Measurements from ENCODE around the gene LRP4. TPM values are rescaled to one million over a fixed set of nuclear protein-coding genes. Genes with fewer than 3 reads are reported as not detected.

Gene LRP4
- total and polyA plus RNA-seq, 2 of the 13 experiments (the other 11 are each of a cell fraction or from before 2014, with no cell fraction given) = 4.7 to 13.3 TPM

- TF ChIP-seq MTF2 (CRISPR knock-in tag; IDR thresholded peaks at IDR 0.05; ENCODE audit: borderline replicate concordance) = no peak
- TF ChIP-seq PRMT3 (CRISPR knock-in tag; IDR thresholded peaks at IDR 0.05; ENCODE audit: borderline replicate concordance, low read depth) = no peak
- 0 out of 2 replicates have a peak, but pooled peaks have one; percentile 62 for TF ChIP-seq ZNF816 (CRISPR knock-in tag; IDR thresholded peaks at IDR 0.05; ENCODE audit: borderline replicate concordance)
- no peak for TF ChIP-seq NFRKB (IDR thresholded peaks at IDR 0.05)
- TF ChIP-seq USF2 (IDR thresholded peaks at IDR 0.05; ENCODE audit: low read depth, low read length) = no peak
- no peak for TF ChIP-seq USF2 (CRISPR knock-in tag; IDR thresholded peaks at IDR 0.05; ENCODE audit: borderline replicate concordance)
- TF ChIP-seq SIN3A (IDR thresholded peaks at IDR 0.05; ENCODE audit: borderline replicate concordance, low read depth, low read length) = peak; percentile 89; the same call in 1 of the 2 replicates
- 0 out of 2 replicates have a peak, but pooled peaks have one; percentile 40 for TF ChIP-seq ZBTB26 (CRISPR knock-in tag; IDR thresholded peaks at IDR 0.05; ENCODE audit: borderline replicate concordance)
- TF ChIP-seq ZNF331 (CRISPR knock-in tag; IDR thresholded peaks at IDR 0.05) = peak; percentile 73; the same call in 1 of the 2 replicates
- TF ChIP-seq TCF12 (IDR thresholded peaks at IDR 0.05) = no peak
- no peak for TF ChIP-seq TCF12 (CRISPR knock-in tag; IDR thresholded peaks at IDR 0.05)
- TF ChIP-seq ZBTB40 (IDR thresholded peaks at IDR 0.05) = peak; percentile 80
- no peak for TF ChIP-seq ZBTB40 (CRISPR knock-in tag; IDR thresholded peaks at IDR 0.05)
- TF ChIP-seq ZNF839 (CRISPR knock-in tag; IDR thresholded peaks at IDR 0.05; ENCODE audit: borderline replicate concordance) = no peak
- no peak for TF ChIP-seq ZNF557 (CRISPR knock-in tag; IDR thresholded peaks at IDR 0.05)
- TF ChIP-seq EED (CRISPR knock-in tag; IDR thresholded peaks at IDR 0.05) = no peak
- no peak for TF ChIP-seq ZNF451 (CRISPR knock-in tag; IDR thresholded peaks at IDR 0.05)
Observed at GRCh38 chr11:46936138-46937110, 18.1 kb upstream of the LRP4 start, which contains the start of gene CSTPP1 (continued).

Data from HepG2 (cell line).